DND-41 (cell line): ENCODE measurements around the gene HBE1.

Experiments
- EZH2 ChIP-seq: IDR thresholded peaks from 3 replicates; pipeline ENCODE4 v1.6.1; 2012; ENCODE audit warnings: borderline replicate concordance, low read depth, mild to moderate bottlenecking, moderate library complexity, low read length, inconsistent platforms; ENCODE audit not compliant: severe bottlenecking
- TF ChIP-seq, protein P1 (sequence below): IDR thresholded peaks from 2 replicates; pipeline ENCODE4 v1.5.1; 2012; ENCODE audit warnings: borderline replicate concordance, low read length, moderate library complexity, mild to moderate bottlenecking; ENCODE audit not compliant: poor library complexity, severe bottlenecking; ENCODE audit errors: extremely low read depth

DNA sequence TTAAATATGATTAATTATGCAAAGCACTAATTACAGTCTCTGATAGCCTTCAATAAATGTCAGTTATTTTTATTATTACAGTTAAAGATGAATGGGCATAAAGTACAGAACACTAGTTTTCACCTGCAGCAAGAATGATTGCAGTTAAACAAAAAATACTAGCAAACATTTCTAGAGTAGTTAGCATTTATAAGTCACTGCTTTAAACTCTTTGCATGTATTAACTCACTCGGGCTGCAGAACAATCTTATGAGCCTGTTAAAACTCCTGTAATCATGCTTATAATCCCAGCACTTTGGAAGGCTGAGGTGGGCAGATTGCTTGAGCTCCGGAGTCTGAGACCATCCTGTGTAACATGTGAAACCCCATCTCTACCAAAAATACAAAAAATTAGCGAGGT is 17.2 kb upstream of the HBE1 start:
- TF ChIP-seq, protein P1, sequence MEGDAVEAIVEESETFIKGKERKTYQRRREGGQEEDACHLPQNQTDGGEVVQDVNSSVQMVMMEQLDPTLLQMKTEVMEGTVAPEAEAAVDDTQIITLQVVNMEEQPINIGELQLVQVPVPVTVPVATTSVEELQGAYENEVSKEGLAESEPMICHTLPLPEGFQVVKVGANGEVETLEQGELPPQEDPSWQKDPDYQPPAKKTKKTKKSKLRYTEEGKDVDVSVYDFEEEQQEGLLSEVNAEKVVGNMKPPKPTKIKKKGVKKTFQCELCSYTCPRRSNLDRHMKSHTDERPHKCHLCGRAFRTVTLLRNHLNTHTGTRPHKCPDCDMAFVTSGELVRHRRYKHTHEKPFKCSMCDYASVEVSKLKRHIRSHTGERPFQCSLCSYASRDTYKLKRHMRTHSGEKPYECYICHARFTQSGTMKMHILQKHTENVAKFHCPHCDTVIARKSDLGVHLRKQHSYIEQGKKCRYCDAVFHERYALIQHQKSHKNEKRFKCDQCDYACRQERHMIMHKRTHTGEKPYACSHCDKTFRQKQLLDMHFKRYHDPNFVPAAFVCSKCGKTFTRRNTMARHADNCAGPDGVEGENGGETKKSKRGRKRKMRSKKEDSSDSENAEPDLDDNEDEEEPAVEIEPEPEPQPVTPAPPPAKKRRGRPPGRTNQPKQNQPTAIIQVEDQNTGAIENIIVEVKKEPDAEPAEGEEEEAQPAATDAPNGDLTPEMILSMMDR: no peak
- TF ChIP-seq EZH2: no peak
